Measurements from ENCODE around the gene ACP3.
"Not testable (repeated sequence)": the region's sequence is repeated elsewhere in the genome, so short reads cannot be mapped to it uniquely, and the experiment has no call there.

The ACP3 gene, protein sequence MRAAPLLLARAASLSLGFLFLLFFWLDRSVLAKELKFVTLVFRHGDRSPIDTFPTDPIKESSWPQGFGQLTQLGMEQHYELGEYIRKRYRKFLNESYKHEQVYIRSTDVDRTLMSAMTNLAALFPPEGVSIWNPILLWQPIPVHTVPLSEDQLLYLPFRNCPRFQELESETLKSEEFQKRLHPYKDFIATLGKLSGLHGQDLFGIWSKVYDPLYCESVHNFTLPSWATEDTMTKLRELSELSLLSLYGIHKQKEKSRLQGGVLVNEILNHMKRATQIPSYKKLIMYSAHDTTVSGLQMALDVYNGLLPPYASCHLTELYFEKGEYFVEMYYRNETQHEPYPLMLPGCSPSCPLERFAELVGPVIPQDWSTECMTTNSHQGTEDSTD

DNA sequence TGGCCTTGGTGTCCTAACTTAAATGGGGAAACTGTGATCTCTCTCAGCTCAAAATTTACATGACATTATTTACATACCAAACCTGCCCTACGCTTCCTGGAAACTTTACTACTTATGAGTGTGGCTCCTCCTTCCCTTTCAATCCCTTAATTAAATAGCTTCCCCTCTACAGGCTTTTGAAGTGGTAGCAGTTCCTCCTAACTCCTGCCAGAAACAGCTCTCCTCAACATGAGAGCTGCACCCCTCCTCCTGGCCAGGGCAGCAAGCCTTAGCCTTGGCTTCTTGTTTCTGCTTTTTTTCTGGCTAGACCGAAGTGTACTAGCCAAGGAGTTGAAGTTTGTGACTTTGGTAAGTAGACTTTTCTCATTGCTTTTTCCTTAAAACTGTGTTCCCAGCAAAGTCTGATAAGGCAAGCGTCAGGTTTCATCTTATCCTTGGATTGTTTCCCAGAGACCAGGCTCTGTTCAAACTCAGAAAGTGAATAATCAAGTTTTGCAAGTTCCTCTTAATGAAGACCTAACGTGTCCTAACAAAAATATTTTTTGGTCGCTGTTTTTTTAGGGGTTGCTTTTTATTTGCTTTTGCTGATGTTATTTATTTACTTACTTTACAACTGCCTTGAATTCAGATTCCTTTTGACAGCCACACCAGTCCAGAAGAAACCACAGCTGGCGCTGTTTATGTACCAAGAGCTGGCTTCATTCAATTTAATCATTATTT, at the start of gene ACP3:
Gene ACP3 (plus strand): TSS at position 179 of the 720 bp plus-strand sequence. CDS start 50 bp downstream, at position 229.
- DNase-seq = no peak

DNA sequence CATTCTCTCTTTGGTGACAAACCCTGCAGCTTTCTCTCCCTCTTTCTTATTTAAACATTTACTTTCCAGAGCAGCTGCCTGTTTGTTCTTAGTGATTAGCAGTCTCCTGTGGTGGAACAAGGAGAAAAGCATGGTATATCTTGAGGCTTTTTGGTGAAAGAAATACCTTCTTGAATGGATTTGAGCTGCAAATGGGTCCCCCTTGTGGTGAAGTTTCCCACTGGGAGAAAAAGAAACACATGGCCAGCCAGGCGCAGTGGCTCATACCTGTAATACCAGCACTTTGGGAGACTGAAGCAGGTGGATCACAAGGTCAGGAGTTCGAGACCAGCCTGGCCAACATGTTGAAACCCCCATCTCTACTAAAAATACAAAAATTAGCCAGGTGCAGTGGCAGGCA, 48.3 kb upstream of the ACP3 start:
- DNase-seq = no peak

- DNase-seq = no peak
Observed at GRCh38 chr3:132273036-132273435, 44.2 kb upstream of the ACP3 start.

DNA sequence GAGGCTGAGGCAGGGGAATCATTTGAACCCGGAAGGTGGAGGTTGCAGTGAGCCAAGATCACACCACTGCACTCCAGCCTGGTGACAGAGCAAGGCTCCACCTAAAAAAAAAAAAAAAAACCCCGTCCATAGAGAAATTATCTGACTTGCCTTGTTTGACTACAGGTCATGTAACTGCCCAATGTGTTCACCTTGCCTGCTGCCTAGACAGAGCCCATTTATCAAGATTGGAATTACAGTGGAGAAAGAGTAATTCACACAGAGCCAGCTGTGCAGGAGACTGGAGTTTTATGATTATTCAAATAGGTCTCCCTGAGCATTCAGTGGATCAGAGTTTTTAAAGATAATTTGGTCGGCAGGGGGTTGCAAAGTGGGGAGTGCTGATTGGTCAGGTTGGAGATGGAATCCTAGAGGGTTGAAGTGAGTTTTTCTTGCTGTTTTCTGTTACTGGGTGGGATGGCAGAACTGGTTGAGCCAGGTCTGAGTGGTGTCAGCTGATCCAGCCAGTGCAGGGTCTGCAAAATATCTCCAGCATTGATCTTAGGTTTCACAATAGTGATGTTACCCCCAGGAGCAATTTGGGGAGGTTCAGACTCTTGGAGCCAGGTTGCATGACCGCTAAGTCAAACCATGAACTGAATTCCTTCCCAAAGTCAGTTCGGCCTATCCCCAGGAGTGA, 40.8 kb upstream of the ACP3 start:
- DNase-seq = no peak

DNA sequence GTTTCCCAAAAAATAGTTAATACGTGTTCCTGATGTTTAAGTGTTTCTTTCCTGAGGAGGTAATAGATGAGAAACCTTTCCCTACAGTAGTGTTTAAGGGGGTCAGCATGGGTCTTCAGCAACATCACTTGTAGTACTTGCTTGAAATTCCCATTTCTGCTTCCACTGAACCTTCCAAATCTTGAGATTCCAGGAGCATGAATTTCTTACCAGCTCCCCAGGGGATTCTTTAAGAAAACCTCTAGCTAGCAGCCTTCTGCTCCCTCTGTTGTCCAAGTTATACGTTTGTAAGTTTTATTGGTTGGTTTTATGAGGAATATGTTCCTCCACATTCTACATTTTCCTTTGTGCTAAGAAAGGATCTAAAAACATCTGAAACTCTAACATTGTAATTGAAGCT, 38.2 kb upstream of the ACP3 start:
- no peak for DNase-seq

DNA sequence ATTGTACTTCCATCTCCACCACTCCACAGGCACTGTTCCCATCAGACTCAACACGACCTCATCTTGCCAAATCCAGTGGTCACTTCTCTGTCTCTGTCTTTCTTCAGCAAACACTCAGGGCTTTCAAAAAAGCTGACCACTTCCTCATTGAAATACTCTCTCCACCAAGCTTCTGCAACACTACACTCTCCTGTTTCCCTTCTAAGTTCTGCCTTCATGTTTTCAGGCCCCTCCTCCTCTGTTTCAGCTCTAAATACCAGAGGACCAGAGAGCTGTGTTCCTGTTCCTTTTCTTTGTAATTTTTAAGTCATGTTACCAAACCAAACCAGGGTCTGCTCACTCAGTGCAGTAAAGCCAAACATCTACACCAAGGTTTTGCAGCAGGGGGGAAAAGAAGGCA, 33.8 kb upstream of the ACP3 start:
- DNase-seq = no peak

GRCh38 chr3:132283916-132284405, 33.2 kb upstream of the ACP3 start:
- no peak for DNase-seq

- DNase-seq = no peak
Observed at GRCh38 chr3:132284781-132285619, 32.2 kb upstream of the ACP3 start.

GRCh38 chr3:132285620-132285945, 31.6 kb upstream of the ACP3 start:
- no peak for DNase-seq

GRCh38 chr3:132286035-132286434, 31.2 kb upstream of the ACP3 start:
- no peak for DNase-seq

- no peak for DNase-seq
Observed at GRCh38 chr3:132288357-132288756, 28.9 kb upstream of the ACP3 start.

DNA sequence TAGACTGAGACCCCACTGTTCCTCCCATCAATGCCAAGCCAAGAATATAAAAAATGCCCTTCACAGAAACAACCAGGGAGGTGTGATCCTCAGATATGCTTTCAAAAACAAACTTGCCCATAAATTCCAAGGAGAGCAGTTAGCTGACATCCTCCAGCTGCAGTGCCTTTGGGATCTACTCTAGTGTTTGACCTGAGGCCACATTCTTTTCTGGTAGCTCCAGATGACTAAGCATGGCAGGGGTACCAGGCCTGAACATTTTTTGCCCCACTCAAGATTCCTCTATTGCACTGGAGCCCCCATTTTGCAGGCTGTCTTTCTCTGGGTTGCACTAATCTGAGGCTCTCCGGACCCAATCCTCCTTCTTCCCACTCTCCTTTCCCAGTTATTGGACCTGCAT, 27.9 kb upstream of the ACP3 start:
- DNase-seq = no peak

- no peak for DNase-seq
Observed at GRCh38 chr3:132290833-132291232, 26.4 kb upstream of the ACP3 start.

GRCh38 chr3:132292042-132292441, 25.2 kb upstream of the ACP3 start:
- no peak for DNase-seq

DNA sequence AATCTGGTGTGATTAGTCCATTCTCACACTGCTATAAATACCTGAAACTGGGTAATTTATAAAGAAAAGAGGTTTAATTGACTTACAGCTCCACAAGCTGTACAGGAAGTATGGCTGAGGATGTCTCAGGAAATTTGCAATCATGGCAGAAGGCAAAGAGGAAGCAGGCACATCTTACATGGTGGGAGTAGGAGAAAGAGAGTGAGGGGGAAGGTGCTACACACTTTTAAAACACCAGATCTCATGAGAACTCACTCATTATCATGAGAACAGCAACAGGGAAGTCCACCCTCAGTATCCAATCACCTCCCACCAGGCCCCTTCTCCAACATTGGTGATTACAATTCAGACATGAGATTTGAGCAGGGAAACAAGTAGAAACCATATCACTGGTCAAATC, 24.0 kb upstream of the ACP3 start:
- no peak for DNase-seq

- DNase-seq = no peak
Observed at GRCh38 chr3:132294906-132295305, 22.3 kb upstream of the ACP3 start.

GRCh38 chr3:132303336-132304201, 13.6 kb upstream of the ACP3 start:
- not testable (repeated sequence) for DNase-seq

DNA sequence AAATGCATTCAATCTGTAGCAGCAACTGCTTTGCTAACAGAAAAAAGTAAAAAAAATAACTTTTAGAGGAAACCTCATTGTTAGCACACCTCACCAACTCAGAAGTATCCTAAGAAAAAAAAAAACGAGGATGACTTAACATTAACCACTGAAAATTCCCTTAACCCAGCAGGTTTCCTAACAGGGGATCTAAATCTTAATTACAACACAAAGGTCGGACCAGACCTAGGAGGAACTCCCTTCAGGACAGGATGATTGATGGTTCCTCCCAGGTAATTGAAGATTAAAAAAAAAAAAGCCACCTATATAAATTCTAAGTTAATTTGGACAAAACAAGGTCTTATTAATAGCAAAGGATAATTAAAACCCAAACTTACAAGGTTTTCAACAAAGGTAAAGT, 12.9 kb upstream of the ACP3 start:
- not testable (repeated sequence) for DNase-seq

- DNase-seq = not testable (repeated sequence)
Observed at GRCh38 chr3:132310057-132310456, 7.2 kb upstream of the ACP3 start.

GRCh38 chr3:132311316-132311715, 5.9 kb upstream of the ACP3 start:
- DNase-seq = no peak

GRCh38 chr3:132311841-132312240, 5.4 kb upstream of the ACP3 start:
- no peak for DNase-seq

DNA sequence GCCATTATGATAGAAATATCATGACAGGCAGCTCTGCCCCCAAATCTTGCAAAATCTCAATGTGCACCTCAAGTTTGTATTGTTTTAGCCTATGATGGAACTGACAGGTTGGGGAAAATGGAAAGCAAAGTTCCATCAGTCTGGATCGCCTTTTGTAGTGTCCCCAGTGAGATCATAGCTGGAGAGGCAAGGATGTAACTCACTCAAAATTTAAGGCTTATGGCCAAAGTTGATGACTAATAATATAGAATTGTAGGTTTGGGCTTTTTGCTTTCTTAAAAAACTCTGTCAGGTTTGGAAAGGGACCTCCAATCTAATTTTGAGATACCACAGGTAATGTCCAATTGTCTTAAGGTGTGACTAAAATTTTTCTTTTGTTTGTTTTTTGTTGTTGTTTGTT, 1.4 kb upstream of the ACP3 start:
- no peak for DNase-seq
